Measurements from ENCODE around the gene TFF1. TPM values are rescaled to one million over a fixed set of nuclear protein-coding genes. Genes with fewer than 3 reads are reported as not detected.

TFF1 gene
- total RNA-seq, 1 donor from 2014 or later: not detected

- no peak for DNase-seq
- Mint-ChIP-seq H3K4me1 (ENCODE audit: low read depth, unreplicated experiment) (peaks cover 3% of the 10 kb centered on the region), H3K9me3 (ENCODE audit: unreplicated experiment) (peaks cover 8% of the 10 kb centered on the region), H3K27me3 (ENCODE audit: unreplicated experiment) (peaks cover 3% of the 10 kb centered on the region), H3K36me3 (ENCODE audit: unreplicated experiment) (peaks cover 23% of the 10 kb centered on the region), H3K27ac (ENCODE audit: unreplicated experiment) (no peak overlapping the region), H3K4me3 (ENCODE audit: unreplicated experiment) (no peak overlapping the region)
- TF ChIP-seq, protein P1, sequence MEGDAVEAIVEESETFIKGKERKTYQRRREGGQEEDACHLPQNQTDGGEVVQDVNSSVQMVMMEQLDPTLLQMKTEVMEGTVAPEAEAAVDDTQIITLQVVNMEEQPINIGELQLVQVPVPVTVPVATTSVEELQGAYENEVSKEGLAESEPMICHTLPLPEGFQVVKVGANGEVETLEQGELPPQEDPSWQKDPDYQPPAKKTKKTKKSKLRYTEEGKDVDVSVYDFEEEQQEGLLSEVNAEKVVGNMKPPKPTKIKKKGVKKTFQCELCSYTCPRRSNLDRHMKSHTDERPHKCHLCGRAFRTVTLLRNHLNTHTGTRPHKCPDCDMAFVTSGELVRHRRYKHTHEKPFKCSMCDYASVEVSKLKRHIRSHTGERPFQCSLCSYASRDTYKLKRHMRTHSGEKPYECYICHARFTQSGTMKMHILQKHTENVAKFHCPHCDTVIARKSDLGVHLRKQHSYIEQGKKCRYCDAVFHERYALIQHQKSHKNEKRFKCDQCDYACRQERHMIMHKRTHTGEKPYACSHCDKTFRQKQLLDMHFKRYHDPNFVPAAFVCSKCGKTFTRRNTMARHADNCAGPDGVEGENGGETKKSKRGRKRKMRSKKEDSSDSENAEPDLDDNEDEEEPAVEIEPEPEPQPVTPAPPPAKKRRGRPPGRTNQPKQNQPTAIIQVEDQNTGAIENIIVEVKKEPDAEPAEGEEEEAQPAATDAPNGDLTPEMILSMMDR (IDR thresholded peaks at IDR 0.05; ENCODE audit: partially characterized antibody, unreplicated experiment): no peak
Observed at GRCh38 chr21:42349420-42350317, 16.7 kb downstream of the TFF1 start.

- Mint-ChIP-seq H3K36me3 (ENCODE audit: unreplicated experiment) (peaks cover 14% of the 10 kb centered on the region), H3K4me1 (ENCODE audit: low read depth, unreplicated experiment) (peaks cover 3% of the 10 kb centered on the region), H3K27me3 (ENCODE audit: unreplicated experiment) (peaks cover 3% of the 10 kb centered on the region), H3K9me3 (ENCODE audit: unreplicated experiment) (peaks cover 8% of the 10 kb centered on the region), H3K27ac (ENCODE audit: unreplicated experiment) (no peak overlapping the region), H3K4me3 (ENCODE audit: unreplicated experiment) (no peak overlapping the region)
- TF ChIP-seq, protein P1 (IDR thresholded peaks at IDR 0.05; ENCODE audit: partially characterized antibody, unreplicated experiment): no peak
- DNase-seq: no peak
Observed at GRCh38 chr21:42348762-42349161, 17.6 kb downstream of the TFF1 start.

GRCh38 chr21:42347601-42348327 lies 18.6 kb downstream of the TFF1 start:
- H3K9me3 Mint-ChIP-seq (ENCODE audit: unreplicated experiment): peaks cover 8% of the 10 kb centered on the region
- H3K27me3 Mint-ChIP-seq (ENCODE audit: unreplicated experiment): no peaks in the 10 kb centered on the region
- DNase-seq: no peak
- peaks cover 4% of the 10 kb centered on the region for H3K36me3 Mint-ChIP-seq (ENCODE audit: unreplicated experiment)
- TF ChIP-seq, protein P1 (IDR thresholded peaks at IDR 0.05; ENCODE audit: partially characterized antibody, unreplicated experiment): no peak
- H3K27ac Mint-ChIP-seq (ENCODE audit: unreplicated experiment): no peak overlapping the region
- H3K4me1 Mint-ChIP-seq (ENCODE audit: low read depth, unreplicated experiment): peaks cover 3% of the 10 kb centered on the region
- no peak overlapping the region for H3K4me3 Mint-ChIP-seq (ENCODE audit: unreplicated experiment)

DNA sequence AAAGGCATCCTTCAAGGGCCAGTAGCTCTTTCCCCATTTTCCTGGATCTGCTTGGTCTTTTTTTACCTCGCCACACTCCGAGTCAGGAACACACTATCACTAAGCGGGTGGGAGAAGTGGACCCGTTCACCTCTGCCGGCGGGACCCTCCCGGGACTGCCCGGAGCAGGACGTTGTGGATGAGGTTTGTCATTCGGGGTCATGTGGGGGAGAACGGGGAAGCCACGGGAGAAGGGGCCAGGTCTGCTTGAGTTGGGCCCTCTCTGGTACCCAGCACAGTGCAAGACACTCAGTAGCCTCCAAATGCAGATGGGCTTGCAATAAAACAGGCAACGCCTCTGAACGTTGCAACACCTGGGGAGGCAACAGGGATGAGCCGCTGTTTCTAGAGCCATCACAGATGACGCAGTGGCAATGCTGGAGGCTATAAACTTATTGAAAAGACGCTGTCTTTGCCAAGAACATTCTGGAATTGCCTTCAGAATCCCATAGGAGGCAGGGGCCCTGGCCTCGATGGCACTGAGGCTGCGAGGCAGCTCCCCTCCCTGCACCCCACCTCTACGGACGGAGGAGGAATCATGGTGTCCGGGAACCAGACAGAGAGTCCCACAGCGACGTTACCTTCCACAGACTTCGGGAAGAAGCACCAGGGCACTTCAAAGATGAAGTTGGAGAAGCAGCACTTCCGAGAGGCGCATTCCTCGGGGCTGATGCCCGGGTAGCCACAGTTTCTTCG lies 19.3 kb downstream of the TFF1 start:
- DNase-seq: no peak
- H3K4me1 Mint-ChIP-seq (ENCODE audit: low read depth, unreplicated experiment): peaks cover 3% of the 10 kb centered on the region
- no peak overlapping the region for H3K27ac Mint-ChIP-seq (ENCODE audit: unreplicated experiment)
- H3K27me3 Mint-ChIP-seq (ENCODE audit: unreplicated experiment): no peaks in the 10 kb centered on the region
- H3K36me3 Mint-ChIP-seq (ENCODE audit: unreplicated experiment): peaks cover 4% of the 10 kb centered on the region
- TF ChIP-seq, protein P1 (IDR thresholded peaks at IDR 0.05; ENCODE audit: partially characterized antibody, unreplicated experiment): no peak
- H3K4me3 Mint-ChIP-seq (ENCODE audit: unreplicated experiment): no peak overlapping the region
- peaks cover 5% of the 10 kb centered on the region for H3K9me3 Mint-ChIP-seq (ENCODE audit: unreplicated experiment)
